Breast epithelium (tissue), 3 donors: Measurements from ENCODE around the gene MRPL20.

ENCODE experiments used
- POLR2A ChIP-seq: fragments of 450-650 bp; IDR thresholded peaks from one replicate; pipeline ENCODE4 v1.6.1; 2016; ENCODE audit warnings: antibody characterized with exemption, mild to moderate bottlenecking, moderate library complexity
- TF ChIP-seq, protein P1 (sequence below), 3 donors: fragments of 450-650 bp; IDR thresholded peaks; one replicate each; pipeline ENCODE4 v1.5.1; 2016 to 2017; ENCODE audit warnings: antibody characterized with exemption in 3 of 3, mild to moderate bottlenecking in 3 of 3, moderate library complexity in 3 of 3

DNA sequence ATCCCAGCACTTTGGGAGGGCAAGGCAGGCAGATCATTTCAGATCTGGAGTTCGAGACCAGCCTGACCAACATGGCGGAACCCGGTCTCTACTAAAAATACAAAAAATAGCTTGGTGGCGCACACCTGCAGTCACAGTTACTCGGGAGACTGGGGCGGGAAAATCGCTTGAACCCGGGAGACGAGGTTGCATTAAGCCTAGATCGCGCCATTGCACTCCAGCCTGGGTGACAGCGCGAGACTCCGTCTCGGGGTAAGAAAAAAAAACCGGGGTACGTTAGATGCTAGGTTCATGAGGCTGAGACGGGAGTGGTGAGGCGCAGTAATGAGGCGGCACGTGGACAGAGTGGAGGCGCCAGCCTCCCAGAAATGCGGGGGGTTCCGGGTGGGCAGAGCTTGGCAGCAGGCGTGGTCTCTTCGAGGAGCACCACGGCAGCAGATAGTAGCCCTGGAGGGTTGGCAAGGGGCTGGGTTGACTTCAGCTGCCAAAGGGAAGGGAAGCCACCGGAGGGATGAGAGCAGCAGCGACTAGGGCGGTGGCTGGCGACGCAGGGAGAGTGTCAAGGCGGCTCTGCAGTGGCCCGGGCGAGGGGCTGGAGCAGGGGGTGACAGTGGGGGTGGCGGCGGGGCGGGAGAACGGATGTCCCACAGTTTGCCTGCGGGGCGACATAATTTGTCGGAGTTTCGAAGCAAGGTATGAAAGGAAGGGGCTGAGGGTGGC is 832 bp downstream of the MRPL20 start:
- TF ChIP-seq POLR2A, result no peak
- TF ChIP-seq, protein P1, sequence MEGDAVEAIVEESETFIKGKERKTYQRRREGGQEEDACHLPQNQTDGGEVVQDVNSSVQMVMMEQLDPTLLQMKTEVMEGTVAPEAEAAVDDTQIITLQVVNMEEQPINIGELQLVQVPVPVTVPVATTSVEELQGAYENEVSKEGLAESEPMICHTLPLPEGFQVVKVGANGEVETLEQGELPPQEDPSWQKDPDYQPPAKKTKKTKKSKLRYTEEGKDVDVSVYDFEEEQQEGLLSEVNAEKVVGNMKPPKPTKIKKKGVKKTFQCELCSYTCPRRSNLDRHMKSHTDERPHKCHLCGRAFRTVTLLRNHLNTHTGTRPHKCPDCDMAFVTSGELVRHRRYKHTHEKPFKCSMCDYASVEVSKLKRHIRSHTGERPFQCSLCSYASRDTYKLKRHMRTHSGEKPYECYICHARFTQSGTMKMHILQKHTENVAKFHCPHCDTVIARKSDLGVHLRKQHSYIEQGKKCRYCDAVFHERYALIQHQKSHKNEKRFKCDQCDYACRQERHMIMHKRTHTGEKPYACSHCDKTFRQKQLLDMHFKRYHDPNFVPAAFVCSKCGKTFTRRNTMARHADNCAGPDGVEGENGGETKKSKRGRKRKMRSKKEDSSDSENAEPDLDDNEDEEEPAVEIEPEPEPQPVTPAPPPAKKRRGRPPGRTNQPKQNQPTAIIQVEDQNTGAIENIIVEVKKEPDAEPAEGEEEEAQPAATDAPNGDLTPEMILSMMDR (IDR thresholded peaks at IDR 0.05), result no peak
